ENCODE measurements around the gene CAMKK1.
A peak's percentile ranks its signal among the peaks of the same experiment; 100 is the strongest.

The CAMKK1 gene

GRCh38 chr17:3917391-3917931 is 24.6 kb upstream of the CAMKK1 start:
- DNase-seq: no peak

GRCh38 chr17:3916825-3917224 is 24.0 kb upstream of the CAMKK1 start:
- no peak for DNase-seq

- peak; percentile 56 for DNase-seq
Measured at GRCh38 chr17:3915995-3916696, 23.3 kb upstream of the CAMKK1 start, which contains the start of gene P2RX1. Gene P2RX1, minus strand, starts transcription at chr17:3916465. Its CDS starts 240 bp downstream, at chr17:3916225.

- DNase-seq: no peak
Measured at GRCh38 chr17:3915581-3915994, 22.7 kb upstream of the CAMKK1 start.

GRCh38 chr17:3914312-3914670 is 21.4 kb upstream of the CAMKK1 start:
- peak; percentile 16 for DNase-seq

- peak; percentile 80 for DNase-seq
Measured at GRCh38 chr17:3913531-3914311, 20.9 kb upstream of the CAMKK1 start.

GRCh38 chr17:3912827-3913226 is 20.0 kb upstream of the CAMKK1 start:
- no peak for DNase-seq

GRCh38 chr17:3911271-3912053 is 18.6 kb upstream of the CAMKK1 start:
- DNase-seq: peak; percentile 80

- no peak for DNase-seq
Measured at GRCh38 chr17:3910420-3911270, 17.8 kb upstream of the CAMKK1 start.

- DNase-seq: no peak
Measured at GRCh38 chr17:3909257-3909656, 16.4 kb upstream of the CAMKK1 start.

GRCh38 chr17:3907483-3908216 is 14.8 kb upstream of the CAMKK1 start:
- DNase-seq: peak; percentile 23

GRCh38 chr17:3906881-3907280 is 14.0 kb upstream of the CAMKK1 start:
- DNase-seq: no peak

- no peak for DNase-seq
Measured at GRCh38 chr17:3905017-3905520, 12.2 kb upstream of the CAMKK1 start.

- no peak for DNase-seq
Measured at GRCh38 chr17:3904501-3904900, 11.6 kb upstream of the CAMKK1 start.

GRCh38 chr17:3903881-3904290 is 11.0 kb upstream of the CAMKK1 start:
- DNase-seq: no peak

- DNase-seq: no peak
Measured at GRCh38 chr17:3903051-3903825, 10.4 kb upstream of the CAMKK1 start.

GRCh38 chr17:3900646-3901045 is 7.8 kb upstream of the CAMKK1 start:
- no peak for DNase-seq

GRCh38 chr17:3897731-3898130 is 4.9 kb upstream of the CAMKK1 start:
- no peak for DNase-seq

- DNase-seq: no peak
Measured at GRCh38 chr17:3896968-3897235, 4.0 kb upstream of the CAMKK1 start.

- DNase-seq: no peak
Measured at GRCh38 chr17:3896108-3896967, 3.5 kb upstream of the CAMKK1 start.

Measured in CD4-positive, alpha-beta T cell treated with Interleukin-21 for 1 hour (primary cell).